Measurements from ENCODE around the gene HEXIM2.

Gene HEXIM2

DNA sequence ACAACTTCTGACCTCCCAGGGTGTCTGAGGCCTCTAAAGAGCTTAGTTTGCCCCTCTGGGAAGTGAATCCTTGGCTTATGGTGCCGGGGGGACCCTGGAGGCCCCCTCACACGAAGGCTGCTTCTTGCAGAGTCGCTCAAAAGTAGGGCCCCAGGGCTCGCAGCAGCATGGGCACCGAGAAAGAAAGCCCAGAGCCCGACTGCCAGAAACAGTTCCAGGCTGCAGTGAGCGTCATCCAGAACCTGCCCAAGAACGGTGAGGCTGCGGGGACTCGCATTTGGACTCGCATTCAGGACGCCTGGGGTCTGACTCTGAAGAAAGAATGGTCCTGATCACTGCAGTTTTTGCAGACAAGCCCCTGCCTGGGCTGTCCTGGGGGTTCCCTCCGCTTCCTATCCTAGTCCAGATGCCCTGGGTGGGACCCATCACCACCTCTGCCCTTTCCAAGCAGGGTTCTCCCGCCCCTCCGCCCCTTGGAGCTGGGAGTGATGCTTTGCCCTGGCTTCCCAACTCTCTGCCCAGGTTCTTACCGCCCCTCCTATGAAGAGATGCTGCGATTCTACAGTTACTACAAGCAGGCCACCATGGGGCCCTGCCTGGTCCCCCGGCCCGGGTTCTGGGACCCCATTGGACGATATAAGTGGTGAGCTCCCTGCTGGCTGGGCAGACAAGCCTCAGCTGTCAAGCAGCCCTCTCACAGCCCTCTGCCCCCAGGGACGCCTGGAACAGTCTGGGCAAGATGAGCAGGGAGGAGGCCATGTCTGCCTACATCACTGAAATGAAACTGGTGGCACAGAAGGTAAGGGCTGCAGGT is 25.5 kb upstream of the HEXIM2 start:
- Histone ChIP-seq H3K9ac (ENCODE audit: low read length) (peak overlapping the region; percentile 51), H3K36me3 (ENCODE audit: low read length) (no peaks in the 10 kb centered on the region), H3K79me2 (ENCODE audit: insufficient read depth, low read length) (no peaks in the 10 kb centered on the region), H3K4me3 (ENCODE audit: insufficient read depth, low read length, poor library complexity, severe bottlenecking) (peak overlapping the region; percentile 49), H3F3A (ENCODE audit: insufficient read depth) (peaks cover 4% of the 10 kb centered on the region; the same call in 1 of the 2 replicates), H3K27ac (ENCODE audit: low read depth, low read length) (no peak overlapping the region), H3K9me2 (replicated peaks; ENCODE audit: insufficient read depth, low read length) (no peaks in the 10 kb centered on the region), H2AFZ (ENCODE audit: low read depth, low read length, severe bottlenecking) (peak overlapping the region; percentile 88), H3K27me3 (ENCODE audit: low read length) (no peaks in the 10 kb centered on the region), H3K9me3 (ENCODE audit: insufficient read depth, low read length) (no peaks in the 10 kb centered on the region), H3K4me2 (ENCODE audit: low read depth, low read length, poor library complexity, severe bottlenecking) (peak overlapping the region; percentile 58), H4K20me1 (ENCODE audit: low read depth, low read length) (no peaks in the 10 kb centered on the region)
- no peak for TF ChIP-seq EZH2phosphoT487 (conservative IDR thresholded peaks at IDR 0.05; ENCODE audit: low read length)
- TF ChIP-seq, protein P1, sequence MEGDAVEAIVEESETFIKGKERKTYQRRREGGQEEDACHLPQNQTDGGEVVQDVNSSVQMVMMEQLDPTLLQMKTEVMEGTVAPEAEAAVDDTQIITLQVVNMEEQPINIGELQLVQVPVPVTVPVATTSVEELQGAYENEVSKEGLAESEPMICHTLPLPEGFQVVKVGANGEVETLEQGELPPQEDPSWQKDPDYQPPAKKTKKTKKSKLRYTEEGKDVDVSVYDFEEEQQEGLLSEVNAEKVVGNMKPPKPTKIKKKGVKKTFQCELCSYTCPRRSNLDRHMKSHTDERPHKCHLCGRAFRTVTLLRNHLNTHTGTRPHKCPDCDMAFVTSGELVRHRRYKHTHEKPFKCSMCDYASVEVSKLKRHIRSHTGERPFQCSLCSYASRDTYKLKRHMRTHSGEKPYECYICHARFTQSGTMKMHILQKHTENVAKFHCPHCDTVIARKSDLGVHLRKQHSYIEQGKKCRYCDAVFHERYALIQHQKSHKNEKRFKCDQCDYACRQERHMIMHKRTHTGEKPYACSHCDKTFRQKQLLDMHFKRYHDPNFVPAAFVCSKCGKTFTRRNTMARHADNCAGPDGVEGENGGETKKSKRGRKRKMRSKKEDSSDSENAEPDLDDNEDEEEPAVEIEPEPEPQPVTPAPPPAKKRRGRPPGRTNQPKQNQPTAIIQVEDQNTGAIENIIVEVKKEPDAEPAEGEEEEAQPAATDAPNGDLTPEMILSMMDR (IDR thresholded peaks at IDR 0.05; ENCODE audit: insufficient read depth, low read length, poor library complexity, severe bottlenecking), result no peak

DNA sequence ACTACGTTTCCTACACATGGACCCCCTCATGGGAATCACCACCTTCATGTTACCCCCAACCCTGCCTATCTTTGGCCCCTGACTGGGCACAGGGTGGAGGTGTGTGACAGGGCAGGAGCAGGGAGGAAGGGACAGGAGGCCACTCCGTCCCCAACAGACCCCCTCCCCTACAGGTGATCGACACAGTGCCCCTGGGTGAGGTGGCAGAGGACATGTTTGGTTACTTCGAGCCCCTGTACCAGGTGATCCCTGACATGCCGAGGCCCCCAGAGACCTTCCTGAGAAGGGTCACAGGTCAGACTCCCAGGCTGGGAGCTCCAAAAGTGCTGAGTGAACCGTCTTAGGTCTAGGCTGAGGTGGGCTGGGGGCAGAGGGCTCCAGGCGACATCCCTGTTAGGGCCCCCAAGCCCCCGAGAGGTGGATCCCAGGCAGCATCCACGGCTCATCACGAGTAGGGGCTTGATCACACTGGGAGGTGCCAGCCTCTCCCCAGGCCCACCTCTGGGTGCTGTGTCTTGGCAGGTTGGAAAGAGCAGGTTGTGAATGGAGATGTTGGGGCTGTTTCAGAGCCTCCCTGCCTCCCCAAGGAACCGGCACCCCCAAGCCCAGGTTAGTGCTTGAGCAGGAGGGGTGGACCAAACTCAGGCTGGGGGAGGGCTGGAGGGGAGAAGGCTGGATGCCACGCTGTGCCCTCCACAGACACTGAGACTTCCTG is 24.7 kb upstream of the HEXIM2 start:
- H3K9ac ChIP-seq (ENCODE audit: low read length), result no peak overlapping the region
- no peaks in the 10 kb centered on the region for H3K9me2 ChIP-seq (replicated peaks; ENCODE audit: insufficient read depth, low read length)
- H3F3A ChIP-seq (ENCODE audit: insufficient read depth), result peaks cover 4% of the 10 kb centered on the region; the same call in 1 of the 2 replicates
- no peaks in the 10 kb centered on the region for H3K79me2 ChIP-seq (ENCODE audit: insufficient read depth, low read length)
- no peaks in the 10 kb centered on the region for H3K36me3 ChIP-seq (ENCODE audit: low read length)
- no peaks in the 10 kb centered on the region for H3K9me3 ChIP-seq (ENCODE audit: insufficient read depth, low read length)
- H2AFZ ChIP-seq (ENCODE audit: low read depth, low read length, severe bottlenecking), result no peak overlapping the region
- TF ChIP-seq EZH2phosphoT487 (conservative IDR thresholded peaks at IDR 0.05; ENCODE audit: low read length), result no peak
- TF ChIP-seq, protein P1 (IDR thresholded peaks at IDR 0.05; ENCODE audit: insufficient read depth, low read length, poor library complexity, severe bottlenecking), result no peak
- H4K20me1 ChIP-seq (ENCODE audit: low read depth, low read length), result no peaks in the 10 kb centered on the region
- no peak overlapping the region for H3K4me2 ChIP-seq (ENCODE audit: low read depth, low read length, poor library complexity, severe bottlenecking)
- H3K27ac ChIP-seq (ENCODE audit: low read depth, low read length), result no peak overlapping the region
- H3K4me3 ChIP-seq (ENCODE audit: insufficient read depth, low read length, poor library complexity, severe bottlenecking), result no peak overlapping the region
- no peaks in the 10 kb centered on the region for H3K27me3 ChIP-seq (ENCODE audit: low read length)

DNA sequence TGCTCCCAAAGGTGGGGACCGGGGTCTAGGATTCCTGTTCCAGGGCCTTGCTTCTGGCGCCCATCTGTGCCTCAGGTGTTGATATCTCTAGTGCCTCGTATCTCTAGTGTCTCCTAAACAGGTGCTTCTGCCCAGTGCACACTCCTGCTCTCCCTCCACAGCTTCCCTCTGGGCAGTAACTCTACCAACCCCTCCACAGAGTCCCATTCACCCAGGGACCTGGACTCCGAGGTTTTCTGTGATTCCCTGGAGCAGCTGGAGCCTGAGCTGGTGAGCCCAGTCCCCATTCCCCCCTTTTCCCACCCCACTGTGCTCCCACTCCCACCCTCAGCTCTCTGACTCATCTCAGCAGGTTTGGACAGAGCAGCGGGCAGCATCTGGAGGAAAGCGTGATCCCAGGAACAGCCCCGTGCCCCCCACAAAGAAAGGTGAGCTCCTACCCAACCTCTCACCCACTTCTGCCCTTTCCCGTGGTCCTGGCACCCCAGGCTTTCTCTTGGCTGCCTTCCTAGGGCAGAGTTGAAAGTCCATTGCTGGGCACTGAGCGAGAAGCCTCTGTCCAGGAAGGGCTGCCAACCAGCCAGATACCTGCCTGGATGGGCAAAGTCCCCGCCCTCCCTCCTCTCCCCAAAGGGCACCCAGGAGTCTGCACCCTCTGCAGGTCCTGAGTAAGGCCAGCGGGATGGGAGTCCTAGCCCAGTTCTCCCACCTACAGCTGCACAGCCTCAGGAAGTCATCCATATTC is 23.9 kb upstream of the HEXIM2 start:
- TF ChIP-seq, protein P1 (IDR thresholded peaks at IDR 0.05; ENCODE audit: insufficient read depth, low read length, poor library complexity, severe bottlenecking), result no peak
- Histone ChIP-seq H3K27ac (ENCODE audit: low read depth, low read length) (no peak overlapping the region), H2AFZ (ENCODE audit: low read depth, low read length, severe bottlenecking) (no peak overlapping the region), H3F3A (ENCODE audit: insufficient read depth) (peaks cover 4% of the 10 kb centered on the region; the same call in 1 of the 2 replicates), H3K9ac (ENCODE audit: low read length) (no peak overlapping the region), H3K4me2 (ENCODE audit: low read depth, low read length, poor library complexity, severe bottlenecking) (no peak overlapping the region), H3K27me3 (ENCODE audit: low read length) (no peaks in the 10 kb centered on the region), H3K9me2 (replicated peaks; ENCODE audit: insufficient read depth, low read length) (no peaks in the 10 kb centered on the region), H3K9me3 (ENCODE audit: insufficient read depth, low read length) (no peaks in the 10 kb centered on the region), H3K79me2 (ENCODE audit: insufficient read depth, low read length) (no peaks in the 10 kb centered on the region), H3K36me3 (ENCODE audit: low read length) (no peaks in the 10 kb centered on the region), H3K4me3 (ENCODE audit: insufficient read depth, low read length, poor library complexity, severe bottlenecking) (no peak overlapping the region), H4K20me1 (ENCODE audit: low read depth, low read length) (no peaks in the 10 kb centered on the region)
